Activated naive CD4-positive, alpha-beta T cell treated with anti-CD3 and anti-CD28 coated beads, Interleukin-2, amount 50 U/mL, for 24 hours (primary cell): Measurements from ENCODE around the gene RSAD2.

Experiments
- H3K27ac Mint-ChIP-seq: one replicate; pipeline ENCODE4 v1.8.0; 2021; ENCODE audit warnings: mild to moderate bottlenecking, mixed read lengths
- H3K27me3 Mint-ChIP-seq: one replicate; pipeline ENCODE4 v1.8.0; 2021; ENCODE audit warnings: mixed read lengths
- H3K36me3 Mint-ChIP-seq: one replicate; pipeline ENCODE4 v1.8.0; 2021; ENCODE audit warnings: mixed read lengths
- H3K4me1 Mint-ChIP-seq: one replicate; pipeline ENCODE4 v1.8.0; 2021; ENCODE audit warnings: mixed read lengths
- H3K4me3 Mint-ChIP-seq: one replicate; pipeline ENCODE4 v1.8.0; 2021; ENCODE audit warnings: mild to moderate bottlenecking, mixed read lengths
- H3K9me3 Mint-ChIP-seq: one replicate; pipeline ENCODE4 v1.8.0; 2021; ENCODE audit warnings: mixed read lengths

Gene RSAD2, protein sequence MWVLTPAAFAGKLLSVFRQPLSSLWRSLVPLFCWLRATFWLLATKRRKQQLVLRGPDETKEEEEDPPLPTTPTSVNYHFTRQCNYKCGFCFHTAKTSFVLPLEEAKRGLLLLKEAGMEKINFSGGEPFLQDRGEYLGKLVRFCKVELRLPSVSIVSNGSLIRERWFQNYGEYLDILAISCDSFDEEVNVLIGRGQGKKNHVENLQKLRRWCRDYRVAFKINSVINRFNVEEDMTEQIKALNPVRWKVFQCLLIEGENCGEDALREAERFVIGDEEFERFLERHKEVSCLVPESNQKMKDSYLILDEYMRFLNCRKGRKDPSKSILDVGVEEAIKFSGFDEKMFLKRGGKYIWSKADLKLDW

GRCh38 chr2:6877402-6878304 lies at the start of gene RSAD2:
Gene RSAD2 (plus strand): TSS chr2:6877777. CDS start chr2:6877801, 24 bp downstream.
- H3K27me3 Mint-ChIP-seq, result no peaks in the 10 kb centered on the region
- peaks cover 6% of the 10 kb centered on the region for H3K36me3 Mint-ChIP-seq
- peak within 1 kb of the TSS; percentile 90 for H3K27ac Mint-ChIP-seq
- peaks cover 6% of the 10 kb centered on the region for H3K9me3 Mint-ChIP-seq
- H3K4me1 Mint-ChIP-seq, result peaks cover 92% of the 10 kb centered on the region
- H3K4me3 Mint-ChIP-seq, result peak within 1 kb of the TSS; percentile 88

- peaks cover 21% of the 10 kb centered on the region for H3K36me3 Mint-ChIP-seq
- H3K9me3 Mint-ChIP-seq, result peaks cover 24% of the 10 kb centered on the region
- no peak overlapping the region for H3K4me3 Mint-ChIP-seq
- H3K27me3 Mint-ChIP-seq, result no peaks in the 10 kb centered on the region
- H3K4me1 Mint-ChIP-seq, result peaks cover 23% of the 10 kb centered on the region
- H3K27ac Mint-ChIP-seq, result no peak overlapping the region
Measured at GRCh38 chr2:6828299-6828584, 49.3 kb upstream of the RSAD2 start.

DNA sequence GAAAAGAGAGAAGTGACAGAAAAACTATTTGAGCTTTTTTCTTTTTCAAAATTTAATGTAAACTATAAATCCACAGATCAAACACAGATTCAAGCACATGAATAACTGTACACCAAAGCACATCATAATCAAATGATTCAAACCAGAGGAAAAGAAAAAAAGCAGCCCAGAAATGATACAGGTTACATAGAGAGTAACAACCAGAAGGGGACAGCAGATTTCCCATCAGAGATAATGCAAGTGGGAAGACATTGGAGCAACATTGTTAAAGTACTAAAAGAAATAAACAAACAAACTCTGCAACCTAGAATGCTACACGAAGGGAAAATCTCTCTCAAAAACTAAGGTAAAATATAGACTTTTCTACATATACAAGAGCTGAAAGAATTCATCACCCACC lies 46.3 kb upstream of the RSAD2 start:
- peaks cover 42% of the 10 kb centered on the region for H3K9me3 Mint-ChIP-seq
- H3K36me3 Mint-ChIP-seq, result peaks cover 31% of the 10 kb centered on the region
- no peak overlapping the region for H3K4me3 Mint-ChIP-seq
- peaks cover 36% of the 10 kb centered on the region for H3K4me1 Mint-ChIP-seq
- no peaks in the 10 kb centered on the region for H3K27me3 Mint-ChIP-seq
- H3K27ac Mint-ChIP-seq, result no peak overlapping the region

DNA sequence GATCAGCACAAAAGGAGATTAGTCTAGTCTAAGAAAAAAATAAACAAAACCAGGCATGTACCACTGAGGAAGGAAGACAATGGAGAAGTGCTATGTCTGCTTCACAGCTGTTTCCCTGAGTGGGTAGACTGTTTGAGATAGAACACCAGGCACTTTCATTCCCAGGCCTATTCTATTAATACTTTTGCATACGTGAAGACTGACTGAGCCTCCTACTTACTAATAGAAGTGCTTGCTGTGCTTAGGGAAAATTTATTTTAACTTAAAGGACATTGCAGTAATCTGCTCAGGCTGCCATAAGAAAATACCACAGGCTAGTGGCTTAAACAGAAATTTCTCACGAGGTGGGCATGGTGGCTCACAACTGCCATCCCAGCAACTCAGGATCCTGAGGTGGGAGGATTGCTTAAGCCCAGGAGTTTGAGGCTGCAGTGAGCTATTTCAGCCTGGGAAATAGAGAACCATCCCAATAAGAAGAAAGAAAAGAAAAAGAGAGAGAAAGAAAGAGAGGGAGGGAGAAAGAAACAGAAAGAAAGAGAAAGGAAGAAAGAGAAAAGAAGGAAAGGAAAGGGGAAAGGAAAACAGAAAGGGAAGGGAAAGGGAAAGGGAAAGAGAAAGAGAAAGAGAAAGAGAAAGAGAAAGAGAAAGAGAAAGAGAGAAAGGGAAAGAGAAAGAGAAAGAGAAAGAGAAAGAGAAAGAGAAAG lies 44.8 kb upstream of the RSAD2 start:
- peak overlapping the region; percentile 49 for H3K4me3 Mint-ChIP-seq
- H3K36me3 Mint-ChIP-seq, result peaks cover 31% of the 10 kb centered on the region
- H3K27me3 Mint-ChIP-seq, result no peaks in the 10 kb centered on the region
- peak overlapping the region; percentile 66 for H3K27ac Mint-ChIP-seq
- peaks cover 42% of the 10 kb centered on the region for H3K9me3 Mint-ChIP-seq
- peaks cover 25% of the 10 kb centered on the region for H3K4me1 Mint-ChIP-seq

- H3K27me3 Mint-ChIP-seq, result no peaks in the 10 kb centered on the region
- peaks cover 34% of the 10 kb centered on the region for H3K36me3 Mint-ChIP-seq
- peaks cover 42% of the 10 kb centered on the region for H3K9me3 Mint-ChIP-seq
- H3K27ac Mint-ChIP-seq, result no peak overlapping the region
- peaks cover 21% of the 10 kb centered on the region for H3K4me1 Mint-ChIP-seq
- no peak overlapping the region for H3K4me3 Mint-ChIP-seq
Measured at GRCh38 chr2:6833300-6833604, 44.3 kb upstream of the RSAD2 start.

DNA sequence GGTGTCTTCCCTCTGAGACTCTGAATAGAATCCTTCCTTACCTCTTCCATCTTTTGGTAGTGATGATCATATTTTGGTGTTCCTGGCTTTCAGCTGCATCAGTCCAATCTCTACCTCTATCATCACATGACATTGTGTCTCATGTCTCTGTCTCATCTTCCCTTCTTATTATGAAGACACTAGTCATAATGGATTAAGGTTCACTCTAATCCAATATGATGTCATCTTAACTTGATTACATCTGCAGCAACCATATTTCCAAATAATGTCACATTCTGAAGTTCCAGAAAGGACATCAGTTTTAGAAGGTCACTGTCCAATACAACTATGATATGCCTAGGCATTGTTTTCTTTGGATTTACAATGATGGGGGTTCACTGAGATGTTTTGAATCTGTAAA lies 43.4 kb upstream of the RSAD2 start:
- peaks cover 40% of the 10 kb centered on the region for H3K36me3 Mint-ChIP-seq
- peaks cover 21% of the 10 kb centered on the region for H3K4me1 Mint-ChIP-seq
- H3K9me3 Mint-ChIP-seq, result peaks cover 42% of the 10 kb centered on the region
- no peaks in the 10 kb centered on the region for H3K27me3 Mint-ChIP-seq
- H3K4me3 Mint-ChIP-seq, result no peak overlapping the region
- peak overlapping the region; percentile 31 for H3K27ac Mint-ChIP-seq

DNA sequence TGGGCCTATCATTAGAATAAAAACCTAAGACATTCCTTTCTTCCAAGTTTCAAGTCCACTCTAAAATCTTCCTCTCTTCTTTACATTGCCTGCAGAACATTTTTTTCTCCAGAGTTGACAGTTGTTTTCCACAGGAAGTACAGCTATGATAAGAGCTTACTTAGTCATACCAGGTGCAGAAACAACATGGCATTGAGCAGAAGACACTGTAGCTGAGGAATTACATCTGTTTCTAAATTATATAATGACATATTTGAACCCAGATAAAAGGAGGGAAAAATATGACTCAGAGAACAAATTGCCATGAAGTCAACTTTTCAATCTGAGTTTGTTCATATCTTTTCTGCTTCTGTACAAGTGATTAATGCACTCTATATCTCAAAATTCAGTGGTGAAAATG lies 42.1 kb upstream of the RSAD2 start:
- Mint-ChIP-seq H3K9me3 (peaks cover 35% of the 10 kb centered on the region), H3K27me3 (no peaks in the 10 kb centered on the region), H3K36me3 (peaks cover 49% of the 10 kb centered on the region)

GRCh38 chr2:6838673-6839319 lies 38.8 kb upstream of the RSAD2 start:
- Mint-ChIP-seq H3K4me1 (peaks cover 13% of the 10 kb centered on the region), H3K9me3 (peaks cover 15% of the 10 kb centered on the region), H3K36me3 (peaks cover 37% of the 10 kb centered on the region), H3K27me3 (no peaks in the 10 kb centered on the region), H3K27ac (no peak overlapping the region), H3K4me3 (no peak overlapping the region)

More for the DNA sequence above, 42.1 kb upstream of the RSAD2 start:
- peak overlapping the region; percentile 63 for H3K27ac Mint-ChIP-seq
- H3K4me3 Mint-ChIP-seq, result peak overlapping the region; percentile 21
- peaks cover 21% of the 10 kb centered on the region for H3K4me1 Mint-ChIP-seq

DNA sequence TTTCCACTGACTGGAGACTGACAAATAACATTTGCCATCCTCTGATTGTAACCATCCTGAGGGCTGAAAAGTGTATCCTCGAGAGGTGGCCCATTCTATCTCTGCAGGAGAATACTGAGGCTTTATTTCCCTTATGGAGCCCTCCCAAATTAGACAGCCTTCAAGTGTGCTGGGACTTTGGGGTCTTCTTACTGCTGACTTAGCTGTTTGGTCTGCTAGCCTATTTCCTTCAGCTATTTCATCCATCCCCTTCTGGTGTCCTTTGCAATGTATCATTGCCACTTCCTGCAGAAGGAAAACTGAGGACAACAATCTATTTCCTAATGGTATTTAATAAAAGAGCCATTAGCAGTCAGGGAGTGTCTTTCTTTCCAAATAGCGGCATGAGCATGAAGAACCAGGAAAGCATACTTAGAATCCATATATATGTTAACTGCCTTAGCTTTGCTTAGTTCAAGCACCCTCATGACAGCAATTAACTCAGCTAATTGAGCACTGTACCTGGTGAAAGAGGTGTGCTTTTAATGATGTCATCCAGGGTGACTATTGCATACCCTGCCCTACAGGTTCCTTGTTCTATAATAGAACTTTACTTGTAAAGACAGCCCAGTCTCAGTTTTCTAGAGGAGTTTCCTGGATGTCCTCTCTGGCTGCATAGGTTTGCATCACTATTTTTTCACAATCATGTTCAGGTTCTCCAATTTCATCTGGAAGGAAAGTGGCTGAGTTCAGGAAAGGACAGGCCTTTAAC lies 35.9 kb upstream of the RSAD2 start:
- Mint-ChIP-seq H3K36me3 (peaks cover 44% of the 10 kb centered on the region), H3K27ac (no peak overlapping the region), H3K4me1 (no peaks in the 10 kb centered on the region), H3K9me3 (peaks cover 8% of the 10 kb centered on the region), H3K27me3 (no peaks in the 10 kb centered on the region), H3K4me3 (no peak overlapping the region)

DNA sequence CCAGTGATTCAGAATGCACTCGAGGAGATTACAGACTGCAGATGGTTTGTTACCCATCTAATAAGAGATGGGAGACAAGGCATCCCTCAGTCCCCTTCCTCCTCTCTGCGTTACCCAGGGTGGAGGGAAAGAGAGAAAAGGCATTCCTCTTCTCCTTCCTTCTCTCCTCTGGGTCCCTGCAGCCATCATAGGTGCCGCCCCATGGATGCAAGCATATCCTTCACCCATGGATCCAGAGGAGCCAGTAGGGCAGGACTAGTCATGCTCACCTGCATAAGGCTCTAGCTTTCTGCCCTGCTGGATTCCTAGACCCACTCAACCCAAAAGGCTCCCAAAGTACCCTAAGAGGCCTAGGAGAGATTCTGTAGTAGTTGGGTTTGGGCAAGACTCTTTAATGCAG lies 32.3 kb upstream of the RSAD2 start:
- H3K36me3 Mint-ChIP-seq, result peaks cover 52% of the 10 kb centered on the region
- H3K4me1 Mint-ChIP-seq, result no peaks in the 10 kb centered on the region
- no peak overlapping the region for H3K4me3 Mint-ChIP-seq
- no peak overlapping the region for H3K27ac Mint-ChIP-seq
- no peaks in the 10 kb centered on the region for H3K27me3 Mint-ChIP-seq
- H3K9me3 Mint-ChIP-seq, result peaks cover 18% of the 10 kb centered on the region

DNA sequence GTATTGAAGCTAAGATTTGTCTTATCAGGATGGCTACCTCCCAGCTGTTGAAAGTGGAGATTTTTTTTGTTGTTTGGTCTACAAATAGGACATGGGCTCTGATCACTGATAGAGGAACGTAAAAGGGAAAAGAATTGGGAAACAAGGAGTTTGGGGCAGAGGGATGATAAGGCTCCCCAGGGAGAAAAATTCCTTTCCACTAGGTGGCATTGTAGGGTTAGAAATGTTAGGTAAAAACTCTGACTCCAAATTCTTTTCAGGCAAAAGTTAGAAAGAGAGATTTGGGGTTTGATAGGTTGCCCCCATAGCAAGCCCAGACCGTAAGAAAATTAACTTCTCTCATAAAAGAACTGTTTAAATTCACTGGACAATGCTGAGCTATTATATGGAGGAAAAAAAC lies 31.7 kb upstream of the RSAD2 start:
- H3K27me3 Mint-ChIP-seq, result no peaks in the 10 kb centered on the region
- H3K36me3 Mint-ChIP-seq, result peaks cover 55% of the 10 kb centered on the region
- no peaks in the 10 kb centered on the region for H3K4me1 Mint-ChIP-seq
- H3K27ac Mint-ChIP-seq, result no peak overlapping the region
- H3K9me3 Mint-ChIP-seq, result peaks cover 18% of the 10 kb centered on the region
- H3K4me3 Mint-ChIP-seq, result no peak overlapping the region

- Mint-ChIP-seq H3K27me3 (no peaks in the 10 kb centered on the region), H3K4me3 (no peak overlapping the region), H3K9me3 (peaks cover 18% of the 10 kb centered on the region), H3K4me1 (no peaks in the 10 kb centered on the region), H3K27ac (no peak overlapping the region), H3K36me3 (peaks cover 57% of the 10 kb centered on the region)
Measured at GRCh38 chr2:6846540-6846939, 31.0 kb upstream of the RSAD2 start.

- Mint-ChIP-seq H3K9me3 (peaks cover 18% of the 10 kb centered on the region), H3K27ac (no peak overlapping the region), H3K4me1 (peaks cover 1% of the 10 kb centered on the region), H3K4me3 (no peak overlapping the region), H3K27me3 (no peaks in the 10 kb centered on the region), H3K36me3 (peaks cover 59% of the 10 kb centered on the region)
Measured at GRCh38 chr2:6846967-6847681, 30.5 kb upstream of the RSAD2 start.

- Mint-ChIP-seq H3K36me3 (peaks cover 67% of the 10 kb centered on the region), H3K4me3 (no peak overlapping the region), H3K4me1 (peaks cover 25% of the 10 kb centered on the region), H3K27ac (peak overlapping the region; percentile 2), H3K9me3 (peaks cover 10% of the 10 kb centered on the region), H3K27me3 (no peaks in the 10 kb centered on the region)
Measured at GRCh38 chr2:6852195-6852594, 25.4 kb upstream of the RSAD2 start.
